Measurements from ENCODE around the gene MITF.
A peak's percentile ranks its signal among the peaks of the same experiment; 100 is the strongest.
"Not testable (repeated sequence)": the region's sequence is repeated elsewhere in the genome, so short reads cannot be mapped to it uniquely, and the experiment has no call there.

The MITF gene

GRCh38 chr3:69784954-69785514 lies 45.8 kb downstream of the MITF start:
- no peak for DNase-seq (ENCODE audit: low read depth, low spot score)
- no peak overlapping the region for H3K27ac ChIP-seq

- no peak overlapping the region for H3K27ac ChIP-seq
- DNase-seq (ENCODE audit: low read depth, low spot score), result no peak
These were observed 46.6 kb downstream of the MITF start for GRCh38 chr3:69785769-69786320.

GRCh38 chr3:69786854-69787253 lies 47.6 kb downstream of the MITF start:
- no peak for DNase-seq (ENCODE audit: low read depth, low spot score)
- H3K27ac ChIP-seq, result no peak overlapping the region

GRCh38 chr3:69787436-69788168 lies 48.3 kb downstream of the MITF start:
- DNase-seq (ENCODE audit: low read depth, low spot score), result no peak
- no peak overlapping the region for H3K27ac ChIP-seq

GRCh38 chr3:69791106-69791505 lies 51.8 kb downstream of the MITF start:
- no peak overlapping the region for H3K27ac ChIP-seq
- no peak for DNase-seq (ENCODE audit: low read depth, low spot score)

GRCh38 chr3:69791919-69792399 lies 52.7 kb downstream of the MITF start:
- H3K27ac ChIP-seq, result no peak overlapping the region
- no peak for DNase-seq (ENCODE audit: low read depth, low spot score)

GRCh38 chr3:69796126-69796525 lies 56.9 kb downstream of the MITF start:
- not testable (repeated sequence) for H3K27ac ChIP-seq; DNase-seq (ENCODE audit: low read depth, low spot score)

- H3K27ac ChIP-seq, result no peak overlapping the region
- DNase-seq (ENCODE audit: low read depth, low spot score), result no peak
These were observed 64.5 kb downstream of the MITF start for GRCh38 chr3:69803681-69804270.

- DNase-seq (ENCODE audit: low read depth, low spot score), result no peak
- H3K27ac ChIP-seq, result no peak overlapping the region
These were observed 66.2 kb downstream of the MITF start for GRCh38 chr3:69805491-69805890.

- no peak overlapping the region for H3K27ac ChIP-seq
- DNase-seq (ENCODE audit: low read depth, low spot score), result peak; percentile 36
These were observed 67.6 kb downstream of the MITF start for GRCh38 chr3:69806735-69807438.

GRCh38 chr3:69807674-69808073 lies 68.4 kb downstream of the MITF start:
- no peak for DNase-seq (ENCODE audit: low read depth, low spot score)
- H3K27ac ChIP-seq, result no peak overlapping the region

GRCh38 chr3:69809076-69809835 lies 70.0 kb downstream of the MITF start:
- no peak for DNase-seq (ENCODE audit: low read depth, low spot score)

GRCh38 chr3:69811452-69812401 lies 72.5 kb downstream of the MITF start:
- no peak for DNase-seq (ENCODE audit: low read depth, low spot score)

More at GRCh38 chr3:69809076-69809835, 70.0 kb downstream of the MITF start:
- H3K27ac ChIP-seq, result no peak overlapping the region

GRCh38 chr3:69815970-69816369 lies 76.7 kb downstream of the MITF start:
- H3K27ac ChIP-seq, result no peak overlapping the region
- DNase-seq (ENCODE audit: low read depth, low spot score), result no peak

More at GRCh38 chr3:69811452-69812401, 72.5 kb downstream of the MITF start:
- no peak overlapping the region for H3K27ac ChIP-seq

GRCh38 chr3:69817988-69818387 lies 78.7 kb downstream of the MITF start:
- H3K27ac ChIP-seq, result no peak overlapping the region
- no peak for DNase-seq (ENCODE audit: low read depth, low spot score)

- no peak overlapping the region for H3K27ac ChIP-seq
- DNase-seq (ENCODE audit: low read depth, low spot score), result no peak
These were observed 80.0 kb downstream of the MITF start for GRCh38 chr3:69819282-69819681.

- H3K27ac ChIP-seq, result no peak overlapping the region
- DNase-seq (ENCODE audit: low read depth, low spot score), result no peak
These were observed 81.9 kb downstream of the MITF start for GRCh38 chr3:69821133-69821532.

GRCh38 chr3:69823743-69824142 lies 84.5 kb downstream of the MITF start:
- no peak overlapping the region for H3K27ac ChIP-seq
- DNase-seq (ENCODE audit: low read depth, low spot score), result no peak

- DNase-seq (ENCODE audit: low read depth, low spot score), result no peak
- no peak overlapping the region for H3K27ac ChIP-seq
These were observed 86.2 kb downstream of the MITF start for GRCh38 chr3:69825446-69825845.
